H9 (cell line): ENCODE measurements around the gene RNF157. TPM values are rescaled to one million over a fixed set of nuclear protein-coding genes. Genes with fewer than 3 reads are reported as not detected.

Experiments used
- DNase-seq: peaks from one replicate; pipeline ENCODE4 v3.0.0-alpha.2; 2017
- H2AFZ ChIP-seq: one replicate; pipeline ENCODE4 v1.6.1; 2013; ENCODE audit warnings: mild to moderate bottlenecking, low read length, control low read depth, moderate library complexity
- H2AK5ac ChIP-seq: 2 replicates; pipeline ENCODE4 v1.6.1; 2013; ENCODE audit warnings: low read length, control low read depth, mixed read lengths; ENCODE audit not compliant: insufficient read length
- H2BK120ac ChIP-seq: one replicate; pipeline ENCODE4 v1.6.1; 2013; ENCODE audit warnings: low read depth, mild to moderate bottlenecking, low read length, control low read depth, inconsistent platforms; ENCODE audit not compliant: poor library complexity, severe bottlenecking
- H2BK12ac ChIP-seq: 2 replicates; pipeline ENCODE4 v1.6.1; 2013; ENCODE audit warnings: low read length, control low read depth, mixed read lengths, low read depth; ENCODE audit not compliant: insufficient read length
- H2BK15ac ChIP-seq: 2 replicates; pipeline ENCODE4 v1.6.1; 2013; ENCODE audit warnings: low read depth, low read length, control low read depth
- H2BK20ac ChIP-seq: one replicate; pipeline ENCODE4 v1.6.1; 2013; ENCODE audit warnings: low read depth, mild to moderate bottlenecking, low read length, control low read depth, inconsistent platforms; ENCODE audit not compliant: poor library complexity, severe bottlenecking
- H2BK5ac ChIP-seq: 2 replicates; pipeline ENCODE4 v1.6.1; 2013; ENCODE audit warnings: low read length, control low read depth, mixed read lengths; ENCODE audit not compliant: insufficient read length
- H3K14ac ChIP-seq: 2 replicates; pipeline ENCODE4 v1.6.1; 2013; ENCODE audit warnings: low read length, control low read depth; ENCODE audit not compliant: insufficient read depth
- H3K18ac ChIP-seq: 2 replicates; pipeline ENCODE4 v1.6.1; 2013; ENCODE audit warnings: low read depth, mild to moderate bottlenecking, mixed read lengths, low read length, control low read depth; ENCODE audit not compliant: insufficient read length
- H3K23ac ChIP-seq: 2 replicates; pipeline ENCODE4 v1.6.1; 2013; ENCODE audit warnings: low read length, control low read depth, mixed read lengths, low read depth; ENCODE audit not compliant: insufficient read length
- H3K23me2 ChIP-seq: 2 replicates; pipeline ENCODE4 v1.6.1; 2013; ENCODE audit warnings: low read depth, mild to moderate bottlenecking, mixed read lengths, low read length, control low read depth; ENCODE audit not compliant: insufficient read length, poor library complexity, severe bottlenecking
- H3K27ac ChIP-seq: 2 replicates; pipeline ENCODE4 v1.5.1; 2013; ENCODE audit warnings: low read length, control low read depth, mixed read lengths, low read depth; ENCODE audit not compliant: insufficient read length
- H3K27me3 ChIP-seq: 2 replicates; pipeline ENCODE4 v1.6.1; 2013; ENCODE audit warnings: low read length, control low read depth, inconsistent platforms; ENCODE audit not compliant: insufficient read depth
- H3K4ac ChIP-seq: 2 replicates; pipeline ENCODE4 v1.6.1; 2013; ENCODE audit warnings: low read depth, mild to moderate bottlenecking, control low read depth, inconsistent platforms, low read length, moderate library complexity
- H3K4me1 ChIP-seq: 2 replicates; pipeline ENCODE4 v1.6.1; 2013; ENCODE audit warnings: low read length, control low read depth, inconsistent platforms; ENCODE audit not compliant: insufficient read depth
- H3K4me2 ChIP-seq: 2 replicates; pipeline ENCODE4 v1.6.1; 2013; ENCODE audit warnings: low read length, control low read depth, mixed read lengths; ENCODE audit not compliant: insufficient read length, insufficient read depth
- H3K56ac ChIP-seq: 2 replicates; pipeline ENCODE4 v1.6.1; 2013; ENCODE audit warnings: low read depth, mild to moderate bottlenecking, mixed read lengths, low read length, control low read depth; ENCODE audit not compliant: insufficient read length
- H3K79me1 ChIP-seq: 2 replicates; pipeline ENCODE4 v1.6.1; 2013; ENCODE audit warnings: low read depth, mild to moderate bottlenecking, moderate library complexity, low read length, control low read depth, inconsistent platforms; ENCODE audit not compliant: insufficient read depth, poor library complexity, severe bottlenecking
- H3K79me2 ChIP-seq: 2 replicates; pipeline ENCODE4 v1.6.1; 2013; ENCODE audit warnings: low read length, control low read depth, inconsistent platforms; ENCODE audit not compliant: insufficient read depth
- H3K9ac ChIP-seq: 2 replicates; pipeline ENCODE4 v1.6.1; 2013; ENCODE audit warnings: low read length, control low read depth, mixed read lengths; ENCODE audit not compliant: insufficient read length; ENCODE audit errors: extremely low read depth
- H3K9me3 ChIP-seq: one replicate; pipeline ENCODE4 v1.6.1; 2013; ENCODE audit warnings: low read depth, low read length, inconsistent platforms; ENCODE audit not compliant: control insufficient read depth
- H3T11ph ChIP-seq: one replicate; pipeline ENCODE4 v1.6.1; 2013; ENCODE audit warnings: mild to moderate bottlenecking, low read length, control low read depth, inconsistent platforms
- H4K20me1 ChIP-seq: one replicate; pipeline ENCODE4 v1.6.1; 2013; ENCODE audit not compliant: control insufficient read depth, insufficient read length, insufficient read depth
- H4K5ac ChIP-seq: 2 replicates; pipeline ENCODE4 v1.6.1; 2013; ENCODE audit warnings: low read depth, mild to moderate bottlenecking, mixed read lengths, low read length, control low read depth; ENCODE audit not compliant: insufficient read length
- H4K8ac ChIP-seq: replicated peaks from 2 replicates; pipeline ENCODE4 v1.6.1; 2013; ENCODE audit warnings: low read length, control low read depth, mixed read lengths, low read depth; ENCODE audit not compliant: insufficient read length
- H4K91ac ChIP-seq: 2 replicates; pipeline ENCODE4 v1.6.1; 2013; ENCODE audit warnings: low read depth, mild to moderate bottlenecking, moderate library complexity, mixed read lengths, low read length, control low read depth; ENCODE audit not compliant: insufficient read length
- H3K27ac Mint-ChIP-seq, 3 experiments: 2 replicates in 2 of 3; 3 replicates in 1 of 3; pipeline ENCODE4 v1.8.0; 2020 to 2021; ENCODE audit warnings: mixed read lengths in 3 of 3, mild to moderate bottlenecking in 1 of 3, moderate library complexity in 1 of 3
- H3K27me3 Mint-ChIP-seq: 2 replicates; pipeline ENCODE4 v1.8.0; 2021; ENCODE audit warnings: low read depth, mild to moderate bottlenecking, moderate library complexity, mixed read lengths
- H3K36me3 Mint-ChIP-seq, 3 experiments: 2 replicates in 2 of 3; 3 replicates in 1 of 3; pipeline ENCODE4 v1.8.0; 2020 to 2021; ENCODE audit warnings: low read depth in 3 of 3, mixed read lengths in 3 of 3; ENCODE audit not compliant: insufficient read depth in 1 of 3
- H3K4me1 Mint-ChIP-seq, 2 experiments: 2 replicates each; pipeline ENCODE4 v1.8.0; 2020; ENCODE audit warnings: mixed read lengths in 2 of 2
- H3K4me3 Mint-ChIP-seq, 2 experiments: 2 replicates in 1 of 2; 3 replicates in 1 of 2; pipeline ENCODE4 v1.8.0; 2020 to 2021; ENCODE audit warnings: mild to moderate bottlenecking in 2 of 2, mixed read lengths in 2 of 2, moderate library complexity in 1 of 2
- H3K9me3 Mint-ChIP-seq, 2 experiments: 2 replicates in 1 of 2; 3 replicates in 1 of 2; pipeline ENCODE4 v1.8.0; 2020; ENCODE audit warnings: mild to moderate bottlenecking in 2 of 2, mixed read lengths in 2 of 2, moderate library complexity in 1 of 2
- CTCF ChIP-seq: fragments of 200-600 bp; sonication (generic); conservative IDR thresholded peaks from 3 replicates; pipeline ENCODE4 v1.8.0; 2021; ENCODE audit warnings: antibody characterized with exemption, mild to moderate bottlenecking
- WGBS: extraction: QIAGEN DNeasy Blood & Tissue Kit; methylation state at CpG from one replicate; pipeline ENCODE4 v1.1.7; 2013; ENCODE audit warnings: missing lambda C conversion rate, low lambda C conversion rate, mixed read lengths; ENCODE audit not compliant: insufficient read length; ENCODE audit errors: extremely low coverage; 5-methylcytosine and 5-hydroxymethylcytosine counted together
- total RNA-seq: library from RNA; stranded (reverse); gene quantifications from 2 replicates; pipeline ENCODE4 v1.2.1, GENCODE V29; 2021

Gene RNF157
- total RNA-seq, 1 experiment from 2014 or later: 9.9 TPM

GRCh38 chr17:76235883-76236282, 4.4 kb downstream of the RNF157 start:
- H2BK12ac ChIP-seq: no peak overlapping the region
- H3K14ac ChIP-seq: no peak overlapping the region
- no peak overlapping the region for H2BK5ac ChIP-seq
- no peaks in the 10 kb centered on the region; a peak in 1 of 5 replicates for H3K9me3 Mint-ChIP-seq
- no peak overlapping the region for H3K4ac ChIP-seq
- H3K4me2 ChIP-seq: no peak overlapping the region
- no peak overlapping the region for H3K4me3 Mint-ChIP-seq
- H3K27ac Mint-ChIP-seq: no peak overlapping the region
- H3K4me1 ChIP-seq: no peaks in the 10 kb centered on the region
- H4K20me1 ChIP-seq: no peaks in the 10 kb centered on the region
- no CpG with 5 or more reads among the region's 2 CpGs for WGBS
- no peak overlapping the region for H2AFZ ChIP-seq
- H2AK5ac ChIP-seq: no peak overlapping the region
- H3K23ac ChIP-seq: no peak overlapping the region
- H4K8ac ChIP-seq: no peak overlapping the region
- no peak overlapping the region for H3T11ph ChIP-seq
- no peaks in the 10 kb centered on the region for H3K9me3 ChIP-seq
- no peak overlapping the region for H3K56ac ChIP-seq
- H3K27me3 ChIP-seq: peaks cover 6% of the 10 kb centered on the region
- no peak overlapping the region for H4K91ac ChIP-seq
- TF ChIP-seq CTCF: no peak
- H2BK20ac ChIP-seq: no peak overlapping the region
- no peaks in the 10 kb centered on the region for H3K79me1 ChIP-seq
- no peak overlapping the region for H3K9ac ChIP-seq
- no peak overlapping the region for H3K27ac ChIP-seq
- no peak for DNase-seq
- no peak overlapping the region for H3K18ac ChIP-seq
- peaks cover 1 to 2% of the 10 kb centered on the region in 2 experiments; a peak in 3 of 4 replicates for H3K4me1 Mint-ChIP-seq
- no peaks in the 10 kb centered on the region for H3K79me2 ChIP-seq
- no peak overlapping the region for H4K5ac ChIP-seq
- no peaks in the 10 kb centered on the region; a peak in 1 of 7 replicates for H3K36me3 Mint-ChIP-seq
- peaks cover 5% of the 10 kb centered on the region for H3K23me2 ChIP-seq
- H2BK15ac ChIP-seq: no peak overlapping the region
- peaks cover 38% of the 10 kb centered on the region for H3K27me3 Mint-ChIP-seq
- H2BK120ac ChIP-seq: no peak overlapping the region
